EH (cell line): ENCODE data around the gene EPB41L4B.

Source experiments
- DNase-seq: peaks from one replicate; pipeline ENCODE4 v3.0.0-alpha.2; 2015; ENCODE audit warnings: low read depth

The EPB41L4B gene

DNA sequence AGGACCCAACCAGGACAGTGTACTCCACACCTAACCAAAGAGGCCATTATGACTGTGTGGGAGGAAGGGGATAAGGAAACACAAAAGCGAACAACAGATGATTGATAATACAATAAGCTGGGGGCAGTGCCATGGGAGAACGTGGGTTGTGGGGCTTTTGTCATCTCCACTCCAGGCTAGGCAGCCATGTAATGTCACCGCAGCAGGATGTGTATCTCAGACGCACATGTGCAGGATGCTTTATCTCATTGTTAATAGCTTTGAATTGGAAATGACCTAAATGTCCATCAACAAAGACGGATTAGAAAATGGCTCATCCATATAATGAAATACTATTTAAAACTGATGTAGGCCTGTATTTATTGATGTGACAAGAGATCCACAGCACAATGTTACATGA, 51.0 kb downstream of the EPB41L4B start:
- no peak for DNase-seq

DNA sequence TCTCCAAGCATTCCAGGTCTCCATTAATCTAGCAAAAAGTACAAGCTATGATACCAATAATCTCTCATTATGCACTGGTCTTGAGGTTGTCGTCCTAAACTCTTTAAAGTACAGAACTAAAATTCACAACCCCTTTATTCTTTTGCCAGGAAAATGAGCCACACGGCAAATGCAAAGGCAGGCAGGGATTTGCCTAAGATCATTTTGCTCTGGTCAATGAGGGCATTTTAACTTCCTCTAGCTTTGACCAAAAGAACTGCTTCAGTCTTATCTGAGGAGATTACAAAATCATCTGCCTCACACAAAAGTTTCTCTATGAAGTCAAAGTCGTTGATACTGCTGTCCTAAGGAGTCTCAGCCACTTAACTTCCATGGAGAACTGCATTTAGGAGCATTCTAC, 51.8 kb downstream of the EPB41L4B start:
- DNase-seq = no peak

DNA sequence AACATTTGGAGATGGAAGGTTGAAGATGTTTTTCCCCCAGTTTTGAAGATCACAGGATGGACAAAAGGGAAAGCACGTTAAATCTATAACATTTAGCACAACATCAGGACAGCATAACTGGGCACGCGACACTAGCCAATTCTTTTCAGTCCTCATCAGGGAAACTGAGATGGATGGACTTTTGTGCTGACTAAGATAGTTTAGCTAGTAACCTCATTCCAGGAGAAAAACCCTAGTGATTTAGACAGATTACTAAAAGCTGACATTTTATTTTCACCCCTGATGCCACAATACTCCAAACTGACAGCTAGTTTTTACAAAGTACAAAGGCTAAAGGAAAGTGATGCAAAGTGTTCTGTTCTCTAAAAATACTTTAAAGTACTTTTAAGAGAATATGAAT, 53.3 kb downstream of the EPB41L4B start:
- no peak for DNase-seq

DNA sequence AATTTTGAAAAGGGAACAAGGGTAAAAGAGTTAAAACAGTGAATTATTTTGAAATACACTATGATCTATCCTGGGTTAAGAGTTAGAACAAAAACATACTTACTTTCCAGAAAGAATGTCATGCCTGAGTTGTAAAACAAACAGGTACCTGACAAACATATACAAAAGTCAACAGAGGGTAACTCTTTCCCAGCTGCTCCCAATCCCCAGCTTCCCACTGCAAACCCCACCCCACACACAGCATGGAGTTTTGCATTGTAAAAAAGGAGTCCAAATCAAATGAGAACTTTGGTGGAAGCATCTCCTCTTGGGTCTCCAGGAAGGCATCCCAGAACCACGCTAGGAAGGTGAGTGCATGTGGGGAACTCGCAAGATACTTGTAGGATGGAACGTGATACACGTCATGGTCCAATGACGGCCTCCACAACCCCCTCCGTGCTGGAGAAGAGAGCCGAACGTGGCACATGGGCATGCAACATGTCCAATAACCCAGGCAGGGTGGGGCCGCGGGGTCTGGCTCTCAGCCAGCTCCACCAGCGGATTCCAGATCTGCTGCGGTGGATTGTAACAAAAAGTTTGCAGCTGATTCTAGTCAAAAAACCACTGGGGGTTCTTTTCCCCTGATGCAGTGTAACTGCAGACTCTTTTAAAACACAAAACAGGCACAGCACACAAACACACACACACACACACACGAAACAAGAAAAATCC, 55.8 kb downstream of the EPB41L4B start:
- peak; percentile 21 for DNase-seq

DNA sequence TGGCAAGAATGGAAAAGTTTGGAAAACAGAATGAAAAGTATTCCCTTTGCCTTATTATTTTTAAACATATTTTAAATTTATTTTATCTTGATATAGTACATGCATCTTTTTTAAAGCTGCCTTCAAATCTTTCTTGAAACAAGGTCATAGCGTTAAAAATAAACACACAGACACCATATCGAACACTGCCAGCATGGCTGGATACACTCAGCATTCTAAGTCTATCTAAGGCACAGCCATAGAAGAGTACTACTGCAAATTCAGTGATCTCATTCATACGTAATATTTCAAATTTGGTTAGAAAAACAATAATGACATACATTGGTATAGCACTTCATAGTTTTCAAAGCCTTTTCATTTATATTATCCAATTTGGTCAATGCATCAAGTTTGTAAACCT, 57.5 kb downstream of the EPB41L4B start:
- no peak for DNase-seq

DNA sequence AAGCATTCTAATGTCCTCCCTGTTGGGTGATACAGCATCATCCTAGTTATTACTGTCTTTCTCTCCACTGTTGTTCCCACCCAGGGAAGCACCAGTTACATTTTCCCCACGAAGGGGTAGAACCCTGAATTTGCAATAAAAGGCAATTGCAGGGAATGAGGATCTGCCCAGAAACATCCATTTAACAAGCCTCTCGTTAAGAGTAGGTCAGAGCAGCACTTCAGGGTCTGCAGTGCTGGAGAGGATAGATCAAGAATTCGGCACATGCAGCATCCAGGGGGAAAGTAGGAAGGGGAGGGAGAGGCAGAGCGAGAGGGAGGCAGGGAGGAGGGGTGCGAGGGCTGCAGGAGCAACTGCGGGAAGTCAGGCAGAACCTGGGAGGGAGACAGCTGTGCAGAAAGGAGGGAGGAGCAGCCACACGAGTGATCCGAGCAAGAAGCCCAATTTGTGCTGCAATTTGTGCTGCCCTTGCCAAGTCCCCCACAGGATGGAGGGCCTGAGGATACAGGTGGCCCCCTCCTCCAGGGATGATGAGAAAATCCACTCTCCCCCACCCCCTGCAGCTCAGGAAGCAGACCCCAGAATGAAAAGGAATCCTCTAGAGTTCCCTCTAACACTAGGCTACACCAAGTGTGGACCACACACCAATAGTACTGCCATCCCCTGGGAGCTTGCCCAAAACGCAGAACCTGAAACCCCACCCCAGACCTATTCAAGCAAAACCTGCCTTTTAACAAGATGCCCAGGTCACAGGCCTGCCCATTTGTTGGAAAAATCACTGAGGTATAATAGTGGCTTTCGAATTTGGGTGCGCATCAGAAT, 62.2 kb downstream of the EPB41L4B start:
- no peak for DNase-seq

DNA sequence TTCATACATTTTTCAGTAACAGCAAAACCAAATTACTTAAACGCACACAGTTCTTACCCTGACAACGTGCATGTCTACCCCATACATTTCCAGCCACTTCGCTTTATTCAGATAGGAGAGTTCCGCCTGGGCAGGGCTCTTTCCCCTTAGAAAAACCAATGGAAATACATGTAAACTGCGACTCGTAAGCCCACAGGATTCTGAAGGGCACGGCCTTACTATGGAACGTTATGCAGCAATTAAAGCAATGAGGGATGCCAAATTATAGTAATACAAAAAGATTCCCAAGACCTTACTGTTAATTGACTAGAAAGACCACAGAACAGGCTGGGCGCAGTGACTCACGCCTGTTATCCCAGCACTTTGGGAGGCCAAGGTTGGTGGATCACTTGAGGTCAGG, 64.5 kb downstream of the EPB41L4B start:
- DNase-seq = peak; percentile 85

DNA sequence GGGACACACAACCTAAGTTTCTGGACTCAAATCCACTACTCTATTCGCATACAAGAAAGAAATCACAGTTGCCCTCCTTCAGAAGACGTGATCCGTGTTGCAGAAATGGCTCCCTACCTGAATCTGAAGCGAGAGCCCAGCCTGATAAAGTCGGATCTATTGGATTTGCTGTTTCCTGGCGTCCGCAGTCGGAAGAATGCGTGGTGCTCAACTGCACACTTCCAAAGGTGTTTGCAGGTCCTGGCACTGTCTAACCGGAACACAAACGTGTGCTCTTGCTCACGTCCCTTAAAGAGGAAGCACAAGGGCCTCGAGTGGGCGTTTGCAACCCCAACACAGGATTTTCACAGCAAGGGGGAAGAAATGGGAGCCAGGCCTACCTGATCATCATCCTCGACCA, 65.5 kb downstream of the EPB41L4B start:
- no peak for DNase-seq

DNA sequence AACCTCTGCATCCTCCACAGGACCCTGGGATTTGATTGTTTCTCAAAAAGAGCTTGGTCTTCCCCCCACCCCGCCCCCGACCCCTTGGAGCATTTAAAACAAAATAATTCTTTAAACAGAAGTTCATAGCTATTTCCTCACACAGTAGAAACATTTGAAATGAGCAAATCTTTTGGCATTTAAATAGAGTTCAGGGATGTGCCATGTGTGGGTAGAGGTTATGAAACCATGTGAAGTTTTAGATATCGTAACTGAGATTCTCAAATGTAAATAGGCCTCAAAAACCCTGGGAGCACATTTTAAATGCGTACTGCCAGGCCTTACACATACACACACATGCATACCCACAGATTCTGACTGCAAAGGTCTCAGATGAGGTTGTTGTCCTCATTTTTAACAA, 66.5 kb downstream of the EPB41L4B start:
- DNase-seq = peak; percentile 77

DNA sequence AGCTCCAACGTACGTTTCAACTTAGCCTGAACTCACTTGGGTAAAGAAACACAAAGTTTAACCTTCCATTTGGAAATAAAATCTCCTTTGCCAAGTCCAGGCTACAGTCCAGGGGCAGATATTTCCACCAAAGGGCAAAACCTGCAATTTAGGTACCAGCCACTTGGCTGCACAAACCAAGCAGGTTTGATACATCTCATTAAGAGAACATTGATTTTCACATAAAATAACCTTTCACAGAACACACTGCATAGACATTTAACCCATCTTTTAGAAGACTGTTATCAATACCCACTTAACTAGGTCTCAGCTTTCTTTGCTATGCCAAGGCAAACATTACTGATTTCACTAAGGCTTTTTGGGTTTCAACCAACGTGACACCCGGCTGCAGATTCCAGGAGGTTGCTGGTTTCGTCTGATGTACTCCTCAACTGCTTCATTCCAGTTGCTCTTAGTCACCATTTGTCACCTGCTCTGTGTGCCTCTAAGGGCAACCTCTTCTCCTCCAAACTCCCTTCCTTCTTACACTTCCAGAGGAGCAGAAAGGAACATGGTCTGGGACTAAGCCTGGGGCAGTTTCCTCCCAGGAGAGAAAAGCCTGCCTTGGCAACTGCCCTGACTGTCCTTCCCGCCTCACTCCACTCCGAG, 67.1 kb downstream of the EPB41L4B start:
- peak; percentile 86 for DNase-seq

DNA sequence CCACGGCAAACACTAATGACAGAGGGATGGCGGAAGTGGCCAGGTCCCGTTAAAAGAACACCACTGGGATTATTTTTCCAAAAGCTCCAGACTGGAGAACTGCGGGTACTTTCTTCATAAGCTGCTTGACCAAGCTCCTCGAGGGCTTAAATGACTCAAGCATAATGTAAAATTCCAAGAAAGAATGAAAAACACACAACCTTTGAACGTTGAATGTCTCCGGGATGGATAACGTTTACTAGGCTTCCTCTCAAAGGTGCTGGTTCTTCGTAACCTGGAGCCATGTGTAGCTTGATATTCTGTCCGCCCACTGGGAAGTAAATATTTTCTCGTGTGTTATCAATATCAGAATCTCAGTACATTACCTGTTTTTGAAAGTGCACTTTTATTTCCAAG, 67.6 kb downstream of the EPB41L4B start:
- no peak for DNase-seq

DNA sequence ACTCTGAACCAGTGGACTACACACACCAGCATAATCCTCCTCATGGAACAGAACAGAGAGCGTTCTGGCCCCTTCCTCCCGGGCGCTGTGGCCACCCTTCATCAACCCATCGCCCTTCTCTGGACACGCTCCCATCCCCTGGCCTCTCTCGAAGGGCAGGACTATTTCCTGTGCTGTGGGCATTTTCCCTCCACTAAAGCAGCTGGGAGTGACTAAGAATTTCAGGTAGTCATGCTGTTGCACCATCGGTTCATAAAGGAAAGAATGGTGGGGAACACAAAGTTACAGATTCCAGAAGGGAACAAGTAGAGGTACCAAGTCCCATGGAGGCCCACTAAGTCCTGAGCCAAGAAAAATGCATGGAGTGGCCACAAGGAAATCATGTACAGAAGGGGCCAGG, 68.6 kb downstream of the EPB41L4B start:
- DNase-seq = no peak

DNA sequence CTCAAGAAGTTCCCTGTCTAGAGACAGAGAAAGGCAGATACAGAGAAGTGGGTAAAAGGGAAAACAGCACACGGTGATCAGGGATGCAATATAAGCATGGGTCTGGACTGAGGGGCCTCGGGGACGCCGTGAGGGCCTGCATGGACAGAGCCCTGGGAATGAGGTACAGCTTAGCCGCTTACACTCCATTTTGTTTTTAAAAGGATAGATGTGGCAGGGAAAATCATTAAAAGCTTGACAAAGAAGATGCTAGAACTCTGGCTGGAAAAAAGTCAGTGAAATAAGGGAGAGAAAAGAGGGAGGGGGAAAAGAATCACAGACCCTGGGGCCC, 69.1 kb downstream of the EPB41L4B start:
- DNase-seq = no peak

DNA sequence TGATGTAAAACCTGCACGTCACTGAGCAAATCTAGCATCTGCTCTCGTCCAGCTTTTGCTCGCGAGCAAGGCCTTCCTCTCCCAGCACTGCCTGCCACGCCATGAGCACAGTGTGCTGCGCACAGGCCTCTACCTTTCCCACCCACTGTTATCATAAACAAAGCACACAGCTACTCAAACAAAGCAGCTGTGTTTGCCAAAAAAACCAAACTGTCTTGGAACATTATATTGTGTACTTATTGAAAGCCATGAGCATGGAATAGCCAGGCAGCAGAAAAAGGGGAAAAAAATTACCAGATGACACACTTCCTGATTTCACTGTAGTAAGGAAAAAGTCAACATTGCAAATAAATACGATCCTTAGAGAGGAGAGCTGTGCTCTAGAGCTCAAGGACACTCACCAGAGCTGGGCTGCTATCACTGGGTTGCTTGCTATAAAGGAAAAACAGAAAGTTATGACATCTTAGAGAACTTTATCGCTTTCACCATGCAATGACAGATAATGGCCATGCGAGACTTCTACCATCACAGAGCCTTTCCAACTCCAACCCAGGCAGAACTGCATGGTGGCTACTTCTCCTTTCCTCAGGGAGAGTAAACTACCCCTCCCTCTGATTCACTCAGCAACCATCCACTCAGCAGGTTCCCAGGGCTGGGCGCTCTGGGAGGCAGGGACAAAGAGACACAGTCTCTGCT, 69.6 kb downstream of the EPB41L4B start:
- DNase-seq = peak; percentile 77

DNA sequence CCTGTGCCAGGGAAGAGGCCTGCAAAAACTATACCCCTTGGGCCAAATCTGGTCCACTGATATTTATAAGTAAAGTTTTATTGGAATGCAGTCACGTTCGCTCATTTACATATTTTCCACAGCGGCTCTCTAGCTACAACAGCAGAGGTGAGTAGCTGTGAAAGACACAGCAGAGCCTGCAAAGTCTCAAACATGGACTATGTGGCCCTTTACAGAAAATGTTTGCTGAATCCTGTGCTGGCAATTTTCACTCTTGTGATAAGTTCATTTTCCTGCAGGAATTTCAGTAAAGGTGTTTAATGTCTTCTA, 70.1 kb downstream of the EPB41L4B start:
- DNase-seq = no peak

DNA sequence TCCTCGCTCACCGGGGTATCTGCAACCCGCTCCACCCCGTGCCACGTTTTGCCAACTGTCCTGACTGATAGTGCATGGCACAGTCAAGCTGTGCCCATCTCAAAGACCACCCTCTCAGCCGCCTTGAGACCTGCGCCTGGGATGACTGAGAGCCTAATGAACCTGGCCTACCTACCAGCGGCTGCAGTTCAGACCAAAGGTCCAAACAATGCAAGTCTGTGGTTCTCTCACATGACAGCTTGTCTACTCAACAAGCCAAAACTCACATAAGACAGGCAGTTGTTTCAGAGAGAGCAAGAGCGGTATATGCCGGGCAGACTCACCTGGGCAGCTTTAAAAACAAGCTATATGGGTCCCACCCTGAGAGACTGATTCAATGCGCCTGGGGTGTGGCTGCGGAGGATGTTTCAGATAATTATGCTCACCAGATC, 70.5 kb downstream of the EPB41L4B start:
- DNase-seq = no peak

DNA sequence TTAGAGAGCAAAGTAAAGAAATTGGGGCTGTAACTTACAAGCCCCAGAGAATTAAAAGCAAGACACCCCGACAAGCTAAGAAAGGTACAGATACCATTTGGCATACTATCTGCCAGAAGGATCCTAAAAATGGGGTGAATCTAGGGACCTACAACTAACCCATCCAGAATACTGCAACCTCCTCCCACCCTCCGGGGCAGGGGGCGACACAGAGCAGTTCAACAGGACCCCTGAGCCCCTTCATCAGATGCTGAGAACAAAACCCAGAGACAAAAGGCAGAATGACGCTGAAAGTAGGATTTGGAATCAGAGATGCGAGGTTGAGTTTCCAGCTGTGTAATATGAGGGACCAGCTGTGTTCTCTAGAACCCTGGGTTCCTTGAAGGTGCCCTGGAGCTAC, 71.2 kb downstream of the EPB41L4B start:
- no peak for DNase-seq

DNA sequence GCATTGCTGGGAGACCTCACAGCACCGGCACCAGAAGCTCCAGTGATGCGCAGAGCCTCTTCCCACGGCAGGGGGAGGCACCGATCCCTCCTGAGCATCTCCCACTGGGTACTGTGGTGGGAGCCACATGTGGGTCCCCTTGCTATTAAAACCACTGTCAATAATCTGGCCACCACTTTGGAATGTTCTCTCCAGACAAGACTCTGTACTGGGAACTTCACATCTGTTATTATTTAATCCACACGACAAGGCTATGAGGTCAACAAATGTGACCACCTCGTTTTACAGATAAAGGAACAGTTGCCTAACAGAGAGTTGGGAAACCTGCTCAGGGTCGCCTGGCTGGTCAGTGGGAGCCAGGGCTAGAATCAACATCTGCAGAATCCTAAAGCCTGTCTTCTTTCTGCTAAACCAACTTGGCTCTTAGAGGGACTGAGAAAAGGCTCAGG, 72.7 kb downstream of the EPB41L4B start:
- peak; percentile 69 for DNase-seq

DNA sequence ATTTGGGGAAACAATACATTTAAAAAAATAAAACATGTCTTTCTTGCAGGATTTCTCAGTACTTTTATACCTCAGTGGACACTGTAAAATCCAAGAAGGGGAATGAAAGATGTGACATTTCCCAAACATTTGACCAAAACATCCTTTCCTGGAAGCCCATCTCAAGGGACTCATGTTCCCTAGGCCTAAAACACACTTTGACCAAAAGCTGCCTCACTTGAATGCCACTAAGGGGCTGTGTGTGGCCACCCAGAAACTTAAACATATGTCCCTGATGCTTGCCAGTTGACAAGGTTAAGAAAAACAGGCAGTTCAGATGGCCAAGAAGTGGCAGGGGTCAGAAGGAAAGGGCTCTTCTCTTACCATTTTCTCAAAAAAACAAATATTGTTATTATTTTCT, 73.6 kb downstream of the EPB41L4B start:
- DNase-seq = no peak

DNA sequence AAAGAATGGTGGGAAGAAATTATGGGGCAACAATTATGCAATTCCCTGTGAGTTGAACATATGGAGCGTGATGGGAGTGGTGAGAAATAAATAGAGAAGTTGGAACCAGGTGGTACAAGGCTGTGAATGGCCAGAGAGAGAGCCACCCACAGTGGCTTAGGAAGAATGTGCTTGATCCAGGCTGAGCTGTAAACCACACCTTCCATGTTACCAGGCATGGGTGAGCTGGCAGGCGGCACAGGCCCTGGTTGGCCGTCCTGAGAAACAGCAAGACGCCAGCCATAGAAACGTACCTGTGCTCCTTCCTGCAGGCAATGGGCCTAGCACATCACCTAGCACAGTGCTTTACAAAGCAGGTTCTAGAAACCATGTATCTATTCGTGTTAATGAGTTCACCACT, 74.3 kb downstream of the EPB41L4B start:
- no peak for DNase-seq

DNA sequence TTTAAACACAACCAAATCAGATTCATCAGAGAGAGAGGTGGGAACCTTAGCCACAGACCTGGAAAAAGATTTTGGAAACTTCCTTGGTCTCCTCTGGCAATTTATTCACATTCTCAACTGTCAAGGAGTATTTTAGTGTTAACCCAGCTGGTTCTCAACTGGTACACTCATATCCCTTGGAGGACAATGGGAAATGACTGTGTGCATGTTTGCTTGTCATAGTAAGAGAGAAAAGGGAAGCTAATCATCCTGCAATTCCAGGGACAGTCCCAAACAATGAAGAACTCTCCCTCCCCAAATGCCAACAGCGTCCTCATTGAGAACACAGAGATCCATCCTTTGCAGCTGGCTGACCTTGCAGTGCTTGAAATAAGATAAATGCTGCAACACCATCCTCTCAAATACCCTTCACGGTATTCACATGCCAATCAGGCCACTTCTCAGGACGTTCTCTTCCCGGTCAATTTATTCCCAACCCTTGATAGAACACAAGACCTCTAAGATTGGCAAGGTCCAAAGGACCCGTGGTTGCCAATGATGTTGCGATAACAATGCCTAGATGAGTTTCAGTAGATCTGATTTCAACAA, 75.5 kb downstream of the EPB41L4B start:
- DNase-seq = no peak
